Suprapubic skin (tissue), 4 donors: ENCODE results near the gene CCT8L2.
"Not testable (repeated sequence)": the region's sequence is repeated elsewhere in the genome, so short reads cannot be mapped to it uniquely, and the experiment has no call there.

Experiments used
- EP300 ChIP-seq: sonication (generic); formaldehyde crosslinking; IDR thresholded peaks from one replicate; pipeline ENCODE4 v1.6.1; 2017; ENCODE audit warnings: antibody characterized with exemption
- POLR2A ChIP-seq, 2 donors: fragments of 450-650 bp; IDR thresholded peaks; one replicate each; pipeline ENCODE4 v1.6.1; 2017; ENCODE audit warnings: antibody characterized with exemption in 2 of 2, mild to moderate bottlenecking in 2 of 2, moderate library complexity in 2 of 2
- POLR2AphosphoS5 ChIP-seq, 3 donors: sonication (generic); formaldehyde crosslinking; IDR thresholded peaks; one replicate each; pipeline ENCODE4 v1.6.1; 2017; ENCODE audit warnings: antibody characterized with exemption in 3 of 3
- TF ChIP-seq, protein P1 (sequence below), 2 donors: fragments of 200-600 bp in 1 of 2; fragments of 450-650 bp in 1 of 2; sonication (generic) in 1 of 2; IDR thresholded peaks; one replicate each; pipeline ENCODE4 v1.5.1; 2016 to 2019; ENCODE audit warnings: antibody characterized with exemption in 2 of 2, mild to moderate bottlenecking in 1 of 2, moderate library complexity in 1 of 2

DNA sequence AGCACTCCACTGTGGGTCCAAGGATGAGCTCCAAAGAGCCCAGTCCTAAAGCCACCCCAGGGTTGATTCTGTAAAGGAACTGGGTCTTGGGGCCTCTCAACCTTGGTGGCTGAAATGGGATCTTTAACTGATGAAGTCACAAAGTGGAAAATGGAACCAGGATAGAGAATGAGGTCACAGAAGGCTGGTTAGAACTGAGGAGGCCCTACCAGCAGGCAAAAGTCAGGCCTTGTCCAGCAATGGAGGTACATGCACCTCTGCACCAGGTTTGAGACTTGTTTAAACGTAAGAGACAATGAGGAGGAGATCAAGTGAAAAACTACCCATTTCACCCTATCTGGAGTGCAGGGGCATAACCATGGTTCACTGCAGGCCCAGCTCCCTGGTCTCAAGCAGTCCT lies at the start of gene CCT8L2:
- TF ChIP-seq EP300; POLR2A (IDR thresholded peaks at IDR 0.05); POLR2AphosphoS5 (IDR thresholded peaks at IDR 0.05): not testable (repeated sequence)
- TF ChIP-seq, protein P1, sequence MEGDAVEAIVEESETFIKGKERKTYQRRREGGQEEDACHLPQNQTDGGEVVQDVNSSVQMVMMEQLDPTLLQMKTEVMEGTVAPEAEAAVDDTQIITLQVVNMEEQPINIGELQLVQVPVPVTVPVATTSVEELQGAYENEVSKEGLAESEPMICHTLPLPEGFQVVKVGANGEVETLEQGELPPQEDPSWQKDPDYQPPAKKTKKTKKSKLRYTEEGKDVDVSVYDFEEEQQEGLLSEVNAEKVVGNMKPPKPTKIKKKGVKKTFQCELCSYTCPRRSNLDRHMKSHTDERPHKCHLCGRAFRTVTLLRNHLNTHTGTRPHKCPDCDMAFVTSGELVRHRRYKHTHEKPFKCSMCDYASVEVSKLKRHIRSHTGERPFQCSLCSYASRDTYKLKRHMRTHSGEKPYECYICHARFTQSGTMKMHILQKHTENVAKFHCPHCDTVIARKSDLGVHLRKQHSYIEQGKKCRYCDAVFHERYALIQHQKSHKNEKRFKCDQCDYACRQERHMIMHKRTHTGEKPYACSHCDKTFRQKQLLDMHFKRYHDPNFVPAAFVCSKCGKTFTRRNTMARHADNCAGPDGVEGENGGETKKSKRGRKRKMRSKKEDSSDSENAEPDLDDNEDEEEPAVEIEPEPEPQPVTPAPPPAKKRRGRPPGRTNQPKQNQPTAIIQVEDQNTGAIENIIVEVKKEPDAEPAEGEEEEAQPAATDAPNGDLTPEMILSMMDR (IDR thresholded peaks at IDR 0.05) = not testable (repeated sequence)
